Left ventricle myocardium inferior (tissue), 1 donor: ENCODE measurements around the gene PLEKHG4B. TPM values are rescaled to one million over a fixed set of nuclear protein-coding genes. Genes with fewer than 3 reads are reported as not detected.

Experiments used
- DNase-seq: peaks from one replicate; pipeline ENCODE4 v3.0.0-alpha.2; 2020
- H3K27ac ChIP-seq: fragments of 200-600 bp; replicated peaks from 2 replicates; pipeline ENCODE4 v1.8.0; 2021
- H3K27me3 ChIP-seq: fragments of 200-600 bp; 2 replicates; pipeline ENCODE4 v1.8.0; 2021; ENCODE audit warnings: low read depth
- H3K36me3 ChIP-seq: fragments of 200-600 bp; 2 replicates; pipeline ENCODE4 v1.8.0; 2021
- H3K4me1 ChIP-seq: fragments of 200-600 bp; 2 replicates; pipeline ENCODE4 v1.8.0; 2021
- H3K4me3 ChIP-seq: fragments of 200-600 bp; 2 replicates; pipeline ENCODE4 v1.8.0; 2021; ENCODE audit warnings: mild to moderate bottlenecking, moderate library complexity
- H3K9me3 ChIP-seq: fragments of 200-600 bp; replicated peaks from 2 replicates; pipeline ENCODE4 v1.8.0; 2021
- CTCF ChIP-seq: fragments of 200-600 bp; IDR thresholded peaks from 2 replicates; pipeline ENCODE4 v1.8.0; 2021; ENCODE audit warnings: antibody characterized with exemption, mild to moderate bottlenecking, borderline replicate concordance
- intact Hi-C: fragments of 100-400 bp; cut with micrococcal nuclease; formaldehyde crosslinking; loops from one replicate; pipeline ENCODE4 v1.11.0; 2022
- total RNA-seq: library from RNA; stranded (reverse); fragmentation: NEBNext Ultra II Directional; extraction: Animal tissue kit (Norgen Biotek cat#: 25700); gene quantifications from one replicate; pipeline ENCODE4 v1.2.1, GENCODE V29; 2021
- donor health status: DM: no; HTN: yes; CAD: no; lungs with severe emphysema.

Gene PLEKHG4B
- total RNA-seq, 1 donor from 2014 or later = not detected

GRCh38 chr5:167982-168660 lies 76.2 kb downstream of the PLEKHG4B start:
- intact Hi-C loops = no loop called here
- Histone ChIP-seq H3K36me3 (no peaks in the 10 kb centered on the region), H3K27me3 (peaks cover 2% of the 10 kb centered on the region), H3K27ac (no peak overlapping the region), H3K4me3 (no peak overlapping the region), H3K4me1 (peaks cover 20% of the 10 kb centered on the region), H3K9me3 (no peaks in the 10 kb centered on the region)
- TF ChIP-seq CTCF = no peak
- no peak for DNase-seq

DNA sequence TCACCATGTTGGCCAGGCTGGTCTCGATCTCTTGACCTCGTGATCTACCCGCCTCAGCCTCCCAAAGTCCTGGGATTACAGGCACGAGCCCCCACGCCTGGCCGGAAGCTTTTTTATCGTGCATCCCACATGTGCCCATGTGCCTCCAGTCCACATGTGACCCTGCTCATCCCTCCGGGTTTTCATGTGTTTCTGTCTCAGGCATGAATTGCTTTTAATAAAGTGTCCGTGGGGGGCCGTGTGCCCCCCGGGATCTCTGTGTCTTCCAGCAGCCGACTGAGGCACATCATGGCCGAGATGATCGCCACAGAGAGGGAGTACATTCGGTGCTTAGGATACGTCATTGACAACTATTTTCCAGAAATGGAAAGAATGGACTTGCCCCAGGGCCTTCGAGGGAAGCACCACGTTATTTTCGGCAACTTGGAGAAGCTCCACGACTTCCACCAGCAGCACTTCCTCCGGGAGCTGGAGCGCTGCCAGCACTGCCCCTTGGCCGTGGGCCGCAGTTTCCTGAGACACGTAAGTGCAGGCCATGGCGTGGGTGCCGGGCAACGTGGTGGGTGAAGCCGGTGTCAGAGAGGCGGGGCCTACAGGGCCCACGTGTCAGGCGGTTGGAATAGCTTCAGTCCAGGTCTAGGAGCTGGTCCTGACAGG lies 77.2 kb downstream of the PLEKHG4B start:
- peaks cover 20% of the 10 kb centered on the region for H3K4me1 ChIP-seq
- H3K36me3 ChIP-seq = no peaks in the 10 kb centered on the region
- peaks cover 7% of the 10 kb centered on the region for H3K27me3 ChIP-seq
- intact Hi-C loops = no loop called here
- H3K27ac ChIP-seq = peak overlapping the region; percentile 9
- no peak for TF ChIP-seq CTCF
- peak; percentile 76 for DNase-seq
- peak overlapping the region; percentile 10 for H3K4me3 ChIP-seq
- no peaks in the 10 kb centered on the region for H3K9me3 ChIP-seq

- H3K9me3 ChIP-seq = no peaks in the 10 kb centered on the region
- peak overlapping the region; percentile 10 for H3K4me3 ChIP-seq
- no peak for TF ChIP-seq CTCF
- no peak for DNase-seq
- intact Hi-C loops = no loop called here
- H3K36me3 ChIP-seq = no peaks in the 10 kb centered on the region
- H3K27ac ChIP-seq = peak overlapping the region; percentile 9
- H3K4me1 ChIP-seq = peaks cover 20% of the 10 kb centered on the region
- peaks cover 7% of the 10 kb centered on the region for H3K27me3 ChIP-seq
Measured at GRCh38 chr5:169728-170094, 77.7 kb downstream of the PLEKHG4B start.

DNA sequence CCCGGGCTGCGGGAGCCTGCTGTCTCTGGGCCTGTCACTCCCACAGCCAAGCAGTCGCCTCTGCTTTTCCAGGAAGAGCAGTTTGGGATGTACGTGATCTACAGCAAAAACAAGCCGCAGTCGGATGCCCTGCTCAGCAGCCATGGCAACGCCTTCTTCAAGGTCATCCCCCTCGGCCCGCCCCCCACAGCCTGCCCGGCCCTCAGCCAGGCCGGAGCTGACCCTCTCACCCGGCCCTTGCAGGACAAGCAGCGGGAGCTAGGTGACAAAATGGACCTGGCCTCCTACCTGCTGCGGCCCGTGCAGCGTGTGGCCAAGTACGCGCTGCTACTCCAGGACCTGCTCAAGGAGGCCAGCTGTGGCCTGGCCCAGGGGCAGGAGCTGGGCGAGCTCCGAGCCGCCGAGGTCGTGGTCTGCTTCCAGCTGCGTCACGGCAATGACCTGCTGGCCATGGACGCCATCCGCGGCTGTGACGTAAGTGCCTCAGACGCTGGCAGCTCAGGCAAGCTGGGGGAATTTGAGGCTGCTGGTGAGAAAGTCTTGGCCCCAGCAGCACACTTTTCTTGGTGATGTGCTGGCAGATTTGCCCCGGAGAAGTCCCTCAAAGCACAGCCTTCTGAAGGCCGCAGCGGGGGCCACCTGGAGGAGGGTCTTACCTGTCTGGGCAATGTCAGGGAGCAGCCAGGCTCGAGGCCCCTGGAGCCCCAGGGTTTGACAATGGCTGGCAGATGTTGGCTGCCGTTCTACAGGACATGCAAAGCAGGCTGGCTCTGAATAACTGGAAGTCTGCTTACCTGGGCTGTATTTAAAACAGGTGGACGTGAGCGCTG lies 79.2 kb downstream of the PLEKHG4B start:
- Histone ChIP-seq H3K27ac (no peak overlapping the region), H3K4me1 (peaks cover 20% of the 10 kb centered on the region), H3K36me3 (no peaks in the 10 kb centered on the region), H3K9me3 (no peaks in the 10 kb centered on the region), H3K4me3 (no peak overlapping the region), H3K27me3 (peaks cover 7% of the 10 kb centered on the region)
- TF ChIP-seq CTCF = no peak
- no peak for DNase-seq
- intact Hi-C loops = no loop called here

DNA sequence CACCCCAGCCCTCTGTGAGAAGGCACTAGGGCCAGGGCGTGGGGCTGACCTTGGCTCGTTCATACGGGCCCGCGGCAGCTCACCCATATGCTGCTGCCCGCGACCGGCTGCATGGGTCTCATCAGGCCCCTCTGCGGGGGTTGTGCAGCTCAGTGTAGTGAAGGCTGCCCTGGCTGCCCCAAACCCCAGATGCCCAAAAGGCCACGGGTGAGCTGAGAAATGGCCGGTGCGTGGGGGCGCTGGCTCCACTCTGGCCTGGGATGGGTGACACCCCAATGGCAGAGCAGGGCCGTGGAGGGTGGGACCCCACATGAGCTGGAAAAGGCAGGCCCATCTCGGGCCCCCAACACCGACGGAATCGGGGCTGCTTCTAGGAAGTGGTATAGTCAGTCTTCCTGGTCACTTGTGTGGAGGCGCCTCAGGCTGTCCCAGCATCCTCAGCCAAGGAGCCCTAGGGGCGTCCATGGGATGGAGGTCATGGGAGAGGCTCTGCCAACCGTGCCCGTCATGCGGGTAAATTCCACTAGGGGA lies 79.9 kb downstream of the PLEKHG4B start:
- Histone ChIP-seq H3K36me3 (no peaks in the 10 kb centered on the region), H3K27ac (no peak overlapping the region), H3K4me1 (peaks cover 20% of the 10 kb centered on the region), H3K9me3 (no peaks in the 10 kb centered on the region), H3K4me3 (no peak overlapping the region), H3K27me3 (peaks cover 7% of the 10 kb centered on the region)
- TF ChIP-seq CTCF = no peak
- no peak for DNase-seq
- intact Hi-C loops = no loop called here
